Nephron progenitor cell (in vitro differentiated cells): ENCODE results near the gene MAP3K4.

ENCODE experiments used
- DNase-seq: peaks from one replicate; pipeline ENCODE4 v3.0.0; 2021
- H3K27ac Mint-ChIP-seq: 2 replicates; pipeline ENCODE4 v1.8.0; 2021; ENCODE audit warnings: mild to moderate bottlenecking, moderate library complexity, mixed read lengths
- H3K27me3 Mint-ChIP-seq: 2 replicates; pipeline ENCODE4 v1.8.0; 2021; ENCODE audit warnings: mild to moderate bottlenecking, low read depth, mixed read lengths; ENCODE audit not compliant: poor library complexity
- H3K36me3 Mint-ChIP-seq: 2 replicates; pipeline ENCODE4 v1.8.0; 2021; ENCODE audit warnings: low read depth, mixed read lengths
- H3K4me1 Mint-ChIP-seq: 2 replicates; pipeline ENCODE4 v1.8.0; 2021; ENCODE audit warnings: mixed read lengths
- H3K4me3 Mint-ChIP-seq: 2 replicates; pipeline ENCODE4 v1.8.0; 2021; ENCODE audit warnings: mild to moderate bottlenecking, moderate library complexity, mixed read lengths
- H3K9me3 Mint-ChIP-seq: 2 replicates; pipeline ENCODE4 v1.8.0; 2021; ENCODE audit warnings: mild to moderate bottlenecking, moderate library complexity, mixed read lengths
- CTCF ChIP-seq: fragments of 200-600 bp; sonication (generic); IDR thresholded peaks from 2 replicates; pipeline ENCODE4 v1.5.0; 2021; ENCODE audit warnings: antibody characterized with exemption

Gene MAP3K4

GRCh38 chr6:161031721-161032495 is 40.3 kb downstream of the MAP3K4 start:
- peaks cover 21% of the 10 kb centered on the region for H3K4me1 Mint-ChIP-seq
- no peaks in the 10 kb centered on the region for H3K27me3 Mint-ChIP-seq
- H3K36me3 Mint-ChIP-seq = peaks cover 13% of the 10 kb centered on the region
- no peak overlapping the region for H3K4me3 Mint-ChIP-seq
- H3K9me3 Mint-ChIP-seq = no peaks in the 10 kb centered on the region
- no peak for DNase-seq
- H3K27ac Mint-ChIP-seq = peak overlapping the region; percentile 9
- no peak for TF ChIP-seq CTCF

- H3K27ac Mint-ChIP-seq = peak overlapping the region; percentile 93
- H3K9me3 Mint-ChIP-seq = no peaks in the 10 kb centered on the region
- no peak for DNase-seq
- no peaks in the 10 kb centered on the region for H3K27me3 Mint-ChIP-seq
- no peak for TF ChIP-seq CTCF
- H3K4me1 Mint-ChIP-seq = peaks cover 21% of the 10 kb centered on the region
- H3K4me3 Mint-ChIP-seq = no peak overlapping the region
- H3K36me3 Mint-ChIP-seq = peaks cover 17% of the 10 kb centered on the region
Measured at GRCh38 chr6:161033667-161034066, 42.1 kb downstream of the MAP3K4 start.

GRCh38 chr6:161035182-161035980 is 43.8 kb downstream of the MAP3K4 start:
- Mint-ChIP-seq H3K36me3 (peaks cover 22% of the 10 kb centered on the region), H3K4me3 (no peak overlapping the region), H3K9me3 (no peaks in the 10 kb centered on the region), H3K27ac (peak overlapping the region; percentile 58), H3K4me1 (peaks cover 17% of the 10 kb centered on the region), H3K27me3 (no peaks in the 10 kb centered on the region)
- no peak for TF ChIP-seq CTCF
- no peak for DNase-seq

GRCh38 chr6:161035981-161036263 is 44.4 kb downstream of the MAP3K4 start:
- Mint-ChIP-seq H3K9me3 (no peaks in the 10 kb centered on the region), H3K4me1 (peaks cover 17% of the 10 kb centered on the region), H3K27ac (no peak overlapping the region), H3K4me3 (no peak overlapping the region), H3K36me3 (peaks cover 26% of the 10 kb centered on the region), H3K27me3 (no peaks in the 10 kb centered on the region)
- DNase-seq = no peak
- TF ChIP-seq CTCF = no peak

- no peak for TF ChIP-seq CTCF
- no peak overlapping the region for H3K4me3 Mint-ChIP-seq
- H3K36me3 Mint-ChIP-seq = peaks cover 37% of the 10 kb centered on the region
Measured at GRCh38 chr6:161037873-161038228, 46.3 kb downstream of the MAP3K4 start.

More at GRCh38 chr6:161037873-161038228, 46.3 kb downstream of the MAP3K4 start:
- Mint-ChIP-seq H3K9me3 (no peaks in the 10 kb centered on the region), H3K27ac (peak overlapping the region; percentile 3), H3K27me3 (no peaks in the 10 kb centered on the region), H3K4me1 (peaks cover 17% of the 10 kb centered on the region)
- DNase-seq = no peak
